GM20000 (cell line): ENCODE results near the gene HS6ST2.

Source experiments
- DNase-seq: peaks from one replicate; pipeline ENCODE4 v3.0.0; 2012; ENCODE audit warnings: low spot score
- CTCF ChIP-seq: IDR thresholded peaks from 2 replicates; pipeline ENCODE4 v1.5.1; 2012; ENCODE audit warnings: mild to moderate bottlenecking, control low read depth; ENCODE audit errors: extremely low read depth, missing control alignments

Gene HS6ST2

DNA sequence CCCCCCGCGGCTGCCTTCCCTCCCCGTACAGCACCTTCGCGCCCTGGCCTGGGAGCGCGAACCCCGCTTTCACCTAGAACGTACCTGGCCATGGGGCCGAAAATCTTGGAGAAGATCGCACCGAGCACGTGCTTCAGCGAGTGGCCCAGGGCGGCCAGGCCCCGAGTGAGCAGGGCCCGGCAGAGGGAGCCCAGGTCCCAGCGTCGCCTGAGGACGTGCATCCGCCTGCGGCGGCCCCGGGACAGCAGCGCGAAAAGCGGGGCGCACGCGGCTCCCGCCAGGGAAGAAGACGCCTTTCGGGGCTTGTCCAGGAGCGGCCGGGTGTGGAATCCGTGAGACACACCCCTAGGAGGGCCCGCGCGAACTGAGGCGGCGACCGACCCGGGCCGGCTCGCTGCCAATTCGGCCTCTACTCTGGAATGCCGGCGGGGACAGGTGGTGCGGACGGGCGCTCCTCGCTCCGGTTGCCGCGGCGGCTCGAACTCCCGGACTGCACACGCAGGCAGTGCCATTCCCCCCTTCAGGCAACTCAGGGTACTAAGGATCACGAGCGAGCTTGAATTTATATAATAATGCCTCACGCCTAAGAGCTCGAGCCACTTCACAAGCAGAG, at the start of gene HS6ST2:
TSS of gene HS6ST2 (minus strand) at position 539 of the 613 bp plus-strand sequence.
- no peak for TF ChIP-seq CTCF
- no peak for DNase-seq

DNA sequence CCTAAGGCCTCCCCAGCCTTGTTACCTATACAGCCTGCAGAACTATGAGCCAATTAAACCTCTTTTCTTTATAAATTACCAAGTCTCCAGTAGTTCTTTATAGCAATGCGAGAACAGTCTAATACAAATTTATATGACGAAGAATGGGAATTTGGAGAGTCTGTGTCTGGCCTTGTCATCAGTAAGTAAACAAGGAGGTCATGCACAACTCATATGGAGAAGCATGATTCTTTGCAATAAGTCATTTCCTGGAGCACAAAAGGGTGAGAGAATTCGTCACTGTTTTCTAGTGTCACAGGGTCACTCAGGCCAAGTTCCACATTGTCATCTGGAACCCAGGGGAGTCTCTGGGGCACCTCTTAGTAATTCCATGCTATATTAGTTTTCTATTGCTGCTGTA, 49.0 kb upstream of the HS6ST2 start:
- TF ChIP-seq CTCF: no peak
- no peak for DNase-seq

- no peak for TF ChIP-seq CTCF
Measured at GRCh38 chrX:133005616-133006015, 47.2 kb upstream of the HS6ST2 start.

GRCh38 chrX:133005042-133005441, 46.6 kb upstream of the HS6ST2 start:
- DNase-seq: peak; percentile 10
- TF ChIP-seq CTCF: peak; percentile 25

More at GRCh38 chrX:133005616-133006015, 47.2 kb upstream of the HS6ST2 start:
- no peak for DNase-seq

DNA sequence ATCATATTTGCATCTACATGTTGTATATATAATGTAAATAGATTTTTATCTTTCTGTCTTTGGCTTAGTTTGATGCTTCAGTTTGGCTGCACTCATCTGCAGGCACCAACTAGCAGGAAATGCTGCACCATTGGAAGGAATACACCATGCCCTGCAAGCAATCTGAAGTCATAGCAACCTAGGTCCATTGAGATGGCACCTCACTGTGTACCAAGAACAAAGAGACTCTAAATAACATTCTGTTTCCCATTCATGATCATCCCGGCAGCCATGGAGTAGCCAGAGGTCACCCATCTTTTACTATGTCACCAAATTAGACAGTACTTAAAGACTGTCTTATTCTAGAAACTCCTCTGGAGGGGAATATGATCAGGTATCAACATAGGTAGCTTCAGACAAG, 40.8 kb upstream of the HS6ST2 start:
- TF ChIP-seq CTCF: no peak
- DNase-seq: no peak

- no peak for TF ChIP-seq CTCF
Measured at GRCh38 chrX:132990835-132991234, 32.4 kb upstream of the HS6ST2 start.

DNA sequence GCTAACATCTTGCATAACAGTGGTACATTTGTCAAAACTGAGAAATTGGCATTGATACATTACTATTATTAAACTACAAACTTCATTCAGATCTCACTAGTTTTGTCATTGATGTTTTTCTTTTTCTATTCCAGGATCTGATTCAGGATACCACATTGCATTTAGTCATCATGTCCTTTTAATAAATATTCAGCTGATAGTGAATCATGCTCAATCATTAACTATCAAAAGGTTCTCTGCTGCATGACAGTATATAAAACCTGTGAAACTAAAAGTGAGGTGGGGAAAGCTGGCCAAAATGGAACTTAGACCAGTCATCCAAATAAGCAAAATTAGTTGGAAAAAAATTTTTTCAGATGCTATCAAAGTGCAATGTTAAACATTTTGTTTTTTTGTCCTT, 28.1 kb upstream of the HS6ST2 start:
- DNase-seq: no peak
- no peak for TF ChIP-seq CTCF

More at GRCh38 chrX:132990835-132991234, 32.4 kb upstream of the HS6ST2 start:
- no peak for DNase-seq
